Lower lobe of right lung (tissue), 2 donors: Measurements from ENCODE around the gene DUSP10. TPM values are rescaled to one million over a fixed set of nuclear protein-coding genes. Genes with fewer than 3 reads are reported as not detected.

Experiments used
- ATAC-seq, 2 donors: fragments of 200-7000 bp; cut with Tn5 transposase; one replicate each; pipeline ENCODE4 v1.9.1; 2020 to 2022; ENCODE audit warnings: mild to moderate bottlenecking in 2 of 2, moderate library complexity in 2 of 2
- DNase-seq: peaks from one replicate; pipeline ENCODE4 v3.0.0-alpha.2; 2020
- H3K27ac ChIP-seq: fragments of 200-600 bp; one replicate; pipeline ENCODE4 v1.8.0; 2022
- H3K27me3 ChIP-seq: fragments of 200-600 bp; one replicate; pipeline ENCODE4 v1.8.0; 2022; ENCODE audit warnings: low read depth
- H3K36me3 ChIP-seq: fragments of 200-600 bp; one replicate; pipeline ENCODE4 v1.8.0; 2022; ENCODE audit warnings: mild to moderate bottlenecking
- H3K4me1 ChIP-seq: fragments of 200-600 bp; one replicate; pipeline ENCODE4 v1.8.0; 2022
- H3K4me3 ChIP-seq: fragments of 200-600 bp; one replicate; pipeline ENCODE4 v1.8.0; 2022; ENCODE audit warnings: mild to moderate bottlenecking
- H3K9me3 ChIP-seq: fragments of 200-600 bp; one replicate; pipeline ENCODE4 v1.8.0; 2022
- intact Hi-C: fragments of 100-400 bp; cut with DNase I; formaldehyde crosslinking; loops from one replicate; pipeline ENCODE4 v1.11.0; 2022
- total RNA-seq: library from RNA; stranded (reverse); fragmentation: NEBNext Ultra II Directional; extraction: Animal tissue kit (Norgen Biotek cat#: 25700); gene quantifications from one replicate; pipeline ENCODE4 v1.2.1, GENCODE V29; 2021
- TF ChIP-seq, protein P1 (sequence below): fragments of 200-600 bp; IDR thresholded peaks from one replicate; pipeline ENCODE4 v1.8.0; 2022; ENCODE audit warnings: antibody characterized with exemption, mild to moderate bottlenecking
- donor health status: DM: no; HTN: yes; CAD: no; lungs with severe emphysema.

The DUSP10 gene
- total RNA-seq, 1 donor from 2014 or later: 8.7 TPM

DNA sequence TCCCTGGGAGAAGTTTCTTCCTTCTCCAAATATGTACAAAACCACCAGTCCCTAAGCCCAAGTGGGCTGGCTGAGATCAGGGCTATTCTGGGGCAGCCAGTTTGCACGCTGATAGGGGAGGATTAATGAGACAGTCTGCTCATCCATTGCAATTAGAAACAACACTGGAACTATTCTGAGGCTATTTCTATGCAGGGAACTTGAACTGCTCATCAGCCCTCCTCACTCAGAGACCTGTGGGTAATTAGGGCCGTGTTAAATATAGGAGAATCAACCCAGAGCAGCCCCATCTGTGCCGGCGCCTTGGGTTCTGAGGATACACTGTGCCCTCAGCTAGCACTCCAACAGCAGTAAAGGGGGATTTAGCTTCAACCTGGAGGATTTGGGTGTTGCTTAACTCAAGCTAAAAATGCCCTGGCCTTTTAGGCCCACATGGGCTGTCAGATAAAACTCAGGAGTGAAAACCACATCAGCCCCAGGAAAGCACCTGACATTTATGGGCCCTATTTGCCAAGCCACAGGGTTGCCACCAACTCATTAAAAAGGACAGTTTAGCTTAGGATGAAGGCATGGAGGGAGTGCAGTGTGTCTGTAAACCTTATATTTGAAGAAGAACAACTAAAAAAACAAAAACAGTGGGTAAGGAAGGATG lies 53.9 kb downstream of the DUSP10 start:
- no peak for ATAC-seq
- no peaks in the 10 kb centered on the region for H3K9me3 ChIP-seq
- DNase-seq: no peak
- intact Hi-C loops: no loop called here
- no peaks in the 10 kb centered on the region for H3K4me1 ChIP-seq
- TF ChIP-seq, protein P1, sequence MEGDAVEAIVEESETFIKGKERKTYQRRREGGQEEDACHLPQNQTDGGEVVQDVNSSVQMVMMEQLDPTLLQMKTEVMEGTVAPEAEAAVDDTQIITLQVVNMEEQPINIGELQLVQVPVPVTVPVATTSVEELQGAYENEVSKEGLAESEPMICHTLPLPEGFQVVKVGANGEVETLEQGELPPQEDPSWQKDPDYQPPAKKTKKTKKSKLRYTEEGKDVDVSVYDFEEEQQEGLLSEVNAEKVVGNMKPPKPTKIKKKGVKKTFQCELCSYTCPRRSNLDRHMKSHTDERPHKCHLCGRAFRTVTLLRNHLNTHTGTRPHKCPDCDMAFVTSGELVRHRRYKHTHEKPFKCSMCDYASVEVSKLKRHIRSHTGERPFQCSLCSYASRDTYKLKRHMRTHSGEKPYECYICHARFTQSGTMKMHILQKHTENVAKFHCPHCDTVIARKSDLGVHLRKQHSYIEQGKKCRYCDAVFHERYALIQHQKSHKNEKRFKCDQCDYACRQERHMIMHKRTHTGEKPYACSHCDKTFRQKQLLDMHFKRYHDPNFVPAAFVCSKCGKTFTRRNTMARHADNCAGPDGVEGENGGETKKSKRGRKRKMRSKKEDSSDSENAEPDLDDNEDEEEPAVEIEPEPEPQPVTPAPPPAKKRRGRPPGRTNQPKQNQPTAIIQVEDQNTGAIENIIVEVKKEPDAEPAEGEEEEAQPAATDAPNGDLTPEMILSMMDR: no peak
- no peak overlapping the region for H3K4me3 ChIP-seq
- no peaks in the 10 kb centered on the region for H3K27me3 ChIP-seq
- H3K27ac ChIP-seq: no peak overlapping the region
- no peaks in the 10 kb centered on the region for H3K36me3 ChIP-seq

DNA sequence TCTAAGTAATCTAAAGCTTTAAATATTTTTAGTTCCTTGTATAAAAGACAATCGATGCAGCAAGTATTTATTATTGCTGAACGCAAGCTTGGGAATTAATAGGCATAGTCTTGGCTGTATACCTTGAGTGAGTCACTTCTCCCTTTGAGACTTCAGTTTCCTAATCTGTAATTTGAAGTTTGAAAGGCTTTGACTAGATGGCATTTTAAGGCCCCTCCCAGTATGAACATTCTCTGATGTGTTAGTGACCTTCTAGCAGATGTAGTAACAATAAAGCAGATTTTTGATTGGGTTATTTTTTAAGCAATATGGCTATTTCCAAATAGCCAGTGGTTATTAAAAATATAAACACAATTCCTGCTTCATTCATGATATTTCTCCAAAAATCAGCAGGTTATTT lies 58.2 kb downstream of the DUSP10 start:
- TF ChIP-seq, protein P1: no peak
- Histone ChIP-seq H3K27ac (no peak overlapping the region), H3K4me1 (no peaks in the 10 kb centered on the region), H3K27me3 (no peaks in the 10 kb centered on the region), H3K4me3 (no peak overlapping the region), H3K36me3 (no peaks in the 10 kb centered on the region), H3K9me3 (no peaks in the 10 kb centered on the region)
- DNase-seq: no peak
- intact Hi-C loops: no loop called here
- no peak for ATAC-seq

DNA sequence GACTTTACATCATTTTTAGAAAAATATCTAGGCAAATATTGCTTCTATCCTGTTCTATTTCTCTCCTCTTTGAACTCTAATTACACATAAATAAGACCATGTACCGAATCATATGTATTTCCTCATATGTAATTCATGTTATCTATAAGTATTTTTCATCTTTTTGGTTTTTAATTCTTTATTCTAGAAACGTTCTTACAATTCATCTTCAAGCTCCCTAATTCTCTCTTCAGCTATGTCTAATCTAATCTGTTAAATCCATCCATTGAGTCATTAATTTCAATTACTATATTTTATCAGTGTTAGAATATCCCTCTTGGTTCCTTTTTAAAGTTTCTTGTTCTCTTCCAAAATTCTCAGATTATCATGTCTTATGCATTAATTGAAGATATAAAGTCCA lies 61.8 kb downstream of the DUSP10 start:
- ATAC-seq (no peak), DNase-seq (no peak)
- Histone ChIP-seq H3K4me3 (no peak overlapping the region), H3K27ac (no peak overlapping the region), H3K4me1 (no peaks in the 10 kb centered on the region), H3K36me3 (no peaks in the 10 kb centered on the region), H3K9me3 (no peaks in the 10 kb centered on the region), H3K27me3 (no peaks in the 10 kb centered on the region)
- intact Hi-C loops: no loop called here
- TF ChIP-seq, protein P1: no peak

DNA sequence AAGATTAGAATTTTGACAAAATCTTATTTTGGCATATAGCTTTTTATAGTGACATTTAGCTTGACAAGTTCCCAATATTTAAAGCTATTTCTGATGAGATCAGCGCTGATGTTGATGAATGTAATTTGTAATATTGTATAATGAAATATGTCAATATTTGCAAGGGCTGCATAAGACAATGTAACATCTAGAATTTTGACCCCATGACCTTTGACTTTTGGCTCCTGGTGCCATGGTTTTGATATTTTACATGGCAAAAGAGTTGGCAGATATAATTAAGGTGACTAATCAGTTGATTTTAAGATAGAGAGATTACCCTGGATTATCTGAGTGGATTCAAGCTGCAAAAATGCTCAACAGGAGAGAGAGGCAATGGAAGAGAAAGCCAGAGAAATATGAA lies 63.9 kb downstream of the DUSP10 start:
- no peak overlapping the region for H3K27ac ChIP-seq
- no peaks in the 10 kb centered on the region for H3K36me3 ChIP-seq
- no peak for ATAC-seq
- DNase-seq: no peak
- H3K27me3 ChIP-seq: no peaks in the 10 kb centered on the region
- H3K4me3 ChIP-seq: no peak overlapping the region
- TF ChIP-seq, protein P1: no peak
- H3K9me3 ChIP-seq: no peaks in the 10 kb centered on the region
- H3K4me1 ChIP-seq: no peaks in the 10 kb centered on the region
- intact Hi-C loops: no loop called here

DNA sequence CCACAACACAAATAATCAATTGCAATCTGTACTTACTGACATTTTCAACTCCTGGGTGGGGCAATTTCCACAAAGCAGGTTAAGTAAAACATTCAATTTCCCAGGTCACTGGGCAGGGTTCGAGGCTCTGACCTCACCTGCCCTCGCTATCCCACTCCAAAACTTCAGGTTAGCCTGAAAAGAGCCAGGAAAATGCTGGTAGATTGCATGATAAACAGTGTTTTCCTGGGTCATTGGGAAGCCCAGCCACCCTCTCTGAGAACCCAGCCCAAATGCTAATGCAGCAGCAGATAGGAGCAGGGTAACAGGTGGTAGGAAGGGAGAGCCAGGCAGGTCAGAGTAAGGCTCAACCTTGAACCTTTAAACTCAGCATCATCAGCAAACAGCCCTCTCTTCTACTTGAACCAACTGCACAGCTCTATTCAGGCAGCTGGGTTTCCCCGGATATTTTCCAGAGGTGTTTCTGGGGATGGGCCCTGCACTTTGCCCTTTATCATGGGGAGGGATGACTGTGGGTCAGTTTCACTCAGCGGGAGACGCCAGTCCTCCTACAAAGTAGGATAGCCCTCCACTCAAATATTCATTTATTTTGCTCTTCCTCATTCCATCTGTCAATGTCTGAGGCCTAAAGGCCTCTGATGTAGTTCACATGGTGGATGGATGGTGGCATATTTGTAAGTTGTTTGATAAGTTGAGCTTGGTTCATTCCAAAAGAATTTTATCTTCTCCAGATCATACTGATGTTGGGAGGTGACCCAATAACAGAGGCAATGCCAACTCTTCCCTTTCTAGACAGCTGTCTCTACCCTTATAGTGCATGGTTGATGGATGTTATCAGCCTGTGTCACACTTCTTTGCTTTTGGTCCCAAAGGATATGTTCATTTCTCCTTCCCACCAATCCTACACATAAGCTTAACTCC lies 65.7 kb downstream of the DUSP10 start:
- Histone ChIP-seq H3K27me3 (no peaks in the 10 kb centered on the region), H3K4me1 (no peaks in the 10 kb centered on the region), H3K36me3 (no peaks in the 10 kb centered on the region), H3K9me3 (no peaks in the 10 kb centered on the region), H3K4me3 (no peak overlapping the region), H3K27ac (no peak overlapping the region)
- intact Hi-C loops: no loop called here
- ATAC-seq: no peak
- no peak for DNase-seq
- TF ChIP-seq, protein P1: no peak
